HEK293 (cell line): Measurements from ENCODE around the gene RHBDD1.

Experiments used
- KLF16 ChIP-seq: fragments of 450-650 bp; formaldehyde crosslinking; IDR thresholded peaks from 2 replicates; pipeline ENCODE4 v1.5.1; 2017; ENCODE audit warnings: missing biosample characterization, missing genetic modification characterization
- REPIN1 ChIP-seq: fragments of 450-650 bp; formaldehyde crosslinking; IDR thresholded peaks from 2 replicates; pipeline ENCODE4 v1.5.1; 2017; ENCODE audit warnings: missing biosample characterization, missing genetic modification characterization, low read depth
- YY1 ChIP-seq: fragments of 450-650 bp; formaldehyde crosslinking; IDR thresholded peaks from 2 replicates; pipeline ENCODE4 v1.5.1; 2018; ENCODE audit warnings: missing biosample characterization, missing genetic modification characterization
- ZNF121 ChIP-seq: fragments of 450-650 bp; formaldehyde crosslinking; IDR thresholded peaks from 2 replicates; pipeline ENCODE4 v1.5.1; 2016; ENCODE audit warnings: missing biosample characterization, missing genetic modification characterization
- ZNF133 ChIP-seq: fragments of 450-650 bp; formaldehyde crosslinking; IDR thresholded peaks from 2 replicates; pipeline ENCODE4 v1.5.1; 2016; ENCODE audit warnings: missing biosample characterization, missing genetic modification characterization
- ZNF16 ChIP-seq: fragments of 450-650 bp; formaldehyde crosslinking; IDR thresholded peaks from 2 replicates; pipeline ENCODE4 v1.5.1; 2016; ENCODE audit warnings: low read depth, missing biosample characterization, missing genetic modification characterization
- ZNF221 ChIP-seq: fragments of 450-650 bp; formaldehyde crosslinking; IDR thresholded peaks from 2 replicates; pipeline ENCODE4 v1.5.1; 2017; ENCODE audit warnings: missing biosample characterization, missing genetic modification characterization, borderline replicate concordance
- ZNF311 ChIP-seq: fragments of 450-650 bp; formaldehyde crosslinking; IDR thresholded peaks from 2 replicates; pipeline ENCODE4 v1.5.1; 2017; ENCODE audit warnings: missing biosample characterization, missing genetic modification characterization, borderline replicate concordance
- ZNF394 ChIP-seq: fragments of 450-650 bp; formaldehyde crosslinking; IDR thresholded peaks from 2 replicates; pipeline ENCODE4 v1.5.1; 2016; ENCODE audit warnings: missing biosample characterization, missing genetic modification characterization, mild to moderate bottlenecking, moderate library complexity, borderline replicate concordance
- ZNF768 ChIP-seq: fragments of 450-650 bp; formaldehyde crosslinking; IDR thresholded peaks from 2 replicates; pipeline ENCODE4 v1.5.1; 2018; ENCODE audit warnings: missing biosample characterization, mild to moderate bottlenecking, missing genetic modification characterization
- TF ChIP-seq, protein P1 (sequence below): fragments of 450-650 bp; formaldehyde crosslinking; IDR thresholded peaks from 2 replicates; pipeline ENCODE4 v1.5.1; 2016; ENCODE audit warnings: missing biosample characterization, missing genetic modification characterization
- TF ChIP-seq, protein P2 (sequence below): fragments of 450-650 bp; formaldehyde crosslinking; IDR thresholded peaks from 2 replicates; pipeline ENCODE4 v1.5.1; 2016; ENCODE audit warnings: missing biosample characterization, missing genetic modification characterization
- TF ChIP-seq, protein P3 (sequence below): fragments of 450-650 bp; formaldehyde crosslinking; IDR thresholded peaks from 2 replicates; pipeline ENCODE4 v1.5.1; 2016; ENCODE audit warnings: missing biosample characterization, missing genetic modification characterization

DNA sequence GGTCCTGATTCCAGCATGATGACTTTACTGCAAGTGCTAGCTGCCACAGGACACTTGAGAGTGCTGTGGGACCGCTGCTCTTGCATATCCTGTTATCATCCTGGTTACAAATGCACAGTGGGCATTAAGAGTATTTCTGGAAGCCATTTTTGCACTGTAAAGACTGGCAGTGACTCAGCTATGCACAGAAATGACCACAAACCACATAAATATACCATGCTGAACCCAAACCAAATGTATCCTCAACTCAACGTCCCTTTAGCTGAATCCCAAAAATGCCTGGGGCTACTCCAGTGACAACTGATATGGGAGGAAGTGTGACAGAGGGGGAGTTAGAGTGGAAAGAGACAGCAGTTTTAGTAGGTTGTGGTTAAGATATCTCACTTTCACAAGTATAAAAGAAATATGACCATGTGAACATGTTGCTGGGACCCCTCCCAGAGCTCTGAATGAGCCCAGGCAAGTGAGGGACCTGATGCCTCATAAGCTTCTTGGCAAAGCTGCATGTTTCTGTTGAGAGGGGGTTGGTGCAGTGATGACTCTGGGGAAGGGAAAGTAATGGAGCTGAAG lies 37.3 kb downstream of the RHBDD1 start:
- TF ChIP-seq ZNF16 (tag by site-specific recombination) = no peak
- no peak for TF ChIP-seq ZNF133 (tag by site-specific recombination)
- TF ChIP-seq, protein P1, sequence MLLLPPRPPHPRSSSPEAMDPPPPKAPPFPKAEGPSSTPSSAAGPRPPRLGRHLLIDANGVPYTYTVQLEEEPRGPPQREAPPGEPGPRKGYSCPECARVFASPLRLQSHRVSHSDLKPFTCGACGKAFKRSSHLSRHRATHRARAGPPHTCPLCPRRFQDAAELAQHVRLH (tag by site-specific recombination) = no peak
- TF ChIP-seq, protein P2, sequence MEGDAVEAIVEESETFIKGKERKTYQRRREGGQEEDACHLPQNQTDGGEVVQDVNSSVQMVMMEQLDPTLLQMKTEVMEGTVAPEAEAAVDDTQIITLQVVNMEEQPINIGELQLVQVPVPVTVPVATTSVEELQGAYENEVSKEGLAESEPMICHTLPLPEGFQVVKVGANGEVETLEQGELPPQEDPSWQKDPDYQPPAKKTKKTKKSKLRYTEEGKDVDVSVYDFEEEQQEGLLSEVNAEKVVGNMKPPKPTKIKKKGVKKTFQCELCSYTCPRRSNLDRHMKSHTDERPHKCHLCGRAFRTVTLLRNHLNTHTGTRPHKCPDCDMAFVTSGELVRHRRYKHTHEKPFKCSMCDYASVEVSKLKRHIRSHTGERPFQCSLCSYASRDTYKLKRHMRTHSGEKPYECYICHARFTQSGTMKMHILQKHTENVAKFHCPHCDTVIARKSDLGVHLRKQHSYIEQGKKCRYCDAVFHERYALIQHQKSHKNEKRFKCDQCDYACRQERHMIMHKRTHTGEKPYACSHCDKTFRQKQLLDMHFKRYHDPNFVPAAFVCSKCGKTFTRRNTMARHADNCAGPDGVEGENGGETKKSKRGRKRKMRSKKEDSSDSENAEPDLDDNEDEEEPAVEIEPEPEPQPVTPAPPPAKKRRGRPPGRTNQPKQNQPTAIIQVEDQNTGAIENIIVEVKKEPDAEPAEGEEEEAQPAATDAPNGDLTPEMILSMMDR (tag by site-specific recombination) = no peak
- TF ChIP-seq ZNF221 (tag by site-specific recombination) = no peak
- TF ChIP-seq ZNF311 (tag by site-specific recombination) = no peak
- TF ChIP-seq ZNF121 (tag by site-specific recombination) = no peak
- TF ChIP-seq, protein P3, sequence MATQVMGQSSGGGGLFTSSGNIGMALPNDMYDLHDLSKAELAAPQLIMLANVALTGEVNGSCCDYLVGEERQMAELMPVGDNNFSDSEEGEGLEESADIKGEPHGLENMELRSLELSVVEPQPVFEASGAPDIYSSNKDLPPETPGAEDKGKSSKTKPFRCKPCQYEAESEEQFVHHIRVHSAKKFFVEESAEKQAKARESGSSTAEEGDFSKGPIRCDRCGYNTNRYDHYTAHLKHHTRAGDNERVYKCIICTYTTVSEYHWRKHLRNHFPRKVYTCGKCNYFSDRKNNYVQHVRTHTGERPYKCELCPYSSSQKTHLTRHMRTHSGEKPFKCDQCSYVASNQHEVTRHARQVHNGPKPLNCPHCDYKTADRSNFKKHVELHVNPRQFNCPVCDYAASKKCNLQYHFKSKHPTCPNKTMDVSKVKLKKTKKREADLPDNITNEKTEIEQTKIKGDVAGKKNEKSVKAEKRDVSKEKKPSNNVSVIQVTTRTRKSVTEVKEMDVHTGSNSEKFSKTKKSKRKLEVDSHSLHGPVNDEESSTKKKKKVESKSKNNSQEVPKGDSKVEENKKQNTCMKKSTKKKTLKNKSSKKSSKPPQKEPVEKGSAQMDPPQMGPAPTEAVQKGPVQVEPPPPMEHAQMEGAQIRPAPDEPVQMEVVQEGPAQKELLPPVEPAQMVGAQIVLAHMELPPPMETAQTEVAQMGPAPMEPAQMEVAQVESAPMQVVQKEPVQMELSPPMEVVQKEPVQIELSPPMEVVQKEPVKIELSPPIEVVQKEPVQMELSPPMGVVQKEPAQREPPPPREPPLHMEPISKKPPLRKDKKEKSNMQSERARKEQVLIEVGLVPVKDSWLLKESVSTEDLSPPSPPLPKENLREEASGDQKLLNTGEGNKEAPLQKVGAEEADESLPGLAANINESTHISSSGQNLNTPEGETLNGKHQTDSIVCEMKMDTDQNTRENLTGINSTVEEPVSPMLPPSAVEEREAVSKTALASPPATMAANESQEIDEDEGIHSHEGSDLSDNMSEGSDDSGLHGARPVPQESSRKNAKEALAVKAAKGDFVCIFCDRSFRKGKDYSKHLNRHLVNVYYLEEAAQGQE (tag by site-specific recombination) = no peak
- no peak for TF ChIP-seq ZNF768 (tag by site-specific recombination)
- TF ChIP-seq REPIN1 (tag by site-specific recombination) = no peak
- TF ChIP-seq KLF16 (tag by site-specific recombination) = no peak
- no peak for TF ChIP-seq ZNF394 (tag by site-specific recombination)
- TF ChIP-seq YY1 (tag by site-specific recombination) = no peak
